Measurements from ENCODE around the gene CAPN9.

DNA sequence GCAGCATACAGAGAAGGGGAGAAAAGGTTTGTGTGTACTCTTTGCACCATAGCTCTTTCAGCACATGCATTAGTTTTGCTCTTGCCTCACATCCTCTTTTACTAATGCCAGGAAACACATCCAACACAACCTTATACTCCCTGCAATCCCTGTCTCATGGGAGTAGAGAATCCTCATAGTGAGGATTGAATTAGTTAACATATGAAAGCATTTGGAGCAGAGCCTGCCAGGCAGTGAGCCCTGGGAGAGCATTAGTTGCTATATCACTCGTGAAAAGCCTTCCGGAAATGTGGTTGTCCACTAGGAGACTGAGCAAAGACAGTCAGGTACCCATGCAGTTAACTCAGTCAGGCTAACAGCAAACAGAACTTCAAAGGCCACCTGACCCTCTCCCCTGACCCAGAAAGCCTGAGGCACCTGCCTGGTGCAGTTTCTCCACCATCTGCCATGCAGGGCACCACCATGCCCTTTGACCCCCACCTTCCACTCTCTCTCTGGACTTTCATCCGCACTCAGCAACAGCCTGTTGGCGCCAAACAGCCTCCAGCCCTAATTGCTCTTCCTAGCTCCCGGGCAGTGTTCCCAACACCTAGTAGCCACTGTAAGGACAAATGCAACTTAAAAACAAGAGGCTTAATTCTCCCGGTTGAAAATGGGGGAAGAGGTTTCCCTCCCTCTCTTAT, 18.3 kb upstream of the CAPN9 start:
- TF ChIP-seq, protein P1, sequence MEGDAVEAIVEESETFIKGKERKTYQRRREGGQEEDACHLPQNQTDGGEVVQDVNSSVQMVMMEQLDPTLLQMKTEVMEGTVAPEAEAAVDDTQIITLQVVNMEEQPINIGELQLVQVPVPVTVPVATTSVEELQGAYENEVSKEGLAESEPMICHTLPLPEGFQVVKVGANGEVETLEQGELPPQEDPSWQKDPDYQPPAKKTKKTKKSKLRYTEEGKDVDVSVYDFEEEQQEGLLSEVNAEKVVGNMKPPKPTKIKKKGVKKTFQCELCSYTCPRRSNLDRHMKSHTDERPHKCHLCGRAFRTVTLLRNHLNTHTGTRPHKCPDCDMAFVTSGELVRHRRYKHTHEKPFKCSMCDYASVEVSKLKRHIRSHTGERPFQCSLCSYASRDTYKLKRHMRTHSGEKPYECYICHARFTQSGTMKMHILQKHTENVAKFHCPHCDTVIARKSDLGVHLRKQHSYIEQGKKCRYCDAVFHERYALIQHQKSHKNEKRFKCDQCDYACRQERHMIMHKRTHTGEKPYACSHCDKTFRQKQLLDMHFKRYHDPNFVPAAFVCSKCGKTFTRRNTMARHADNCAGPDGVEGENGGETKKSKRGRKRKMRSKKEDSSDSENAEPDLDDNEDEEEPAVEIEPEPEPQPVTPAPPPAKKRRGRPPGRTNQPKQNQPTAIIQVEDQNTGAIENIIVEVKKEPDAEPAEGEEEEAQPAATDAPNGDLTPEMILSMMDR (IDR thresholded peaks at IDR 0.05) = no peak
- TF ChIP-seq POLR2AphosphoS5 (IDR thresholded peaks at IDR 0.05) = no peak

Measured in prostate gland (tissue), 2 donors.